ENCODE results near the gene WDR83. TPM values are rescaled to one million over a fixed set of nuclear protein-coding genes. Genes with fewer than 3 reads are reported as not detected.

The WDR83 gene
- total RNA-seq, 1 donor from 2014 or later: 11.0 TPM

DNA sequence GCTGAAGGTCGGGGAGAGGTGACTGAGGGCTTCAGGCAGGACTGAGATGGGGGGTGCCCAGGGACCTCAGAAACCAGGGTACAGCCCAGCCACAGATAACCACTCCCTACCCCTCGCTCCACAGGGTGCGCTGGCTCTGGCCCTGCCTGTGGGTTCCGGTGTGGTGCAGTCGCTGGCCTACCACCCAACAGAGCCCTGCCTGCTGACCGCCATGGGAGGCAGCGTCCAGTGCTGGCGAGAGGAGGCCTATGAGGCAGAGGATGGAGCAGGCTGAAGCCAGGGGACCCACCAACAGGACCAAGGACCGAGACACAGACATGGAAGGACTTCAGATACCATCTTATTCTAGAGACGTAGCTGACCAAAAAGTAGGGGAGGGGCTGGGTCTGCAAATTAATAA, 8.8 kb downstream of the WDR83 start:
- Histone ChIP-seq H3K36me3 (no peaks in the 10 kb centered on the region), H3K27me3 (no peaks in the 10 kb centered on the region), H3K4me1 (no peaks in the 10 kb centered on the region), H2AFZ (replicated peaks) (no peak overlapping the region), H3K9me3 (ENCODE audit: low read depth) (no peaks in the 10 kb centered on the region), H3K9ac (no peak overlapping the region), H3F3A (ENCODE audit: low read depth) (peaks cover 39% of the 10 kb centered on the region), H3K4me3 (no peak overlapping the region), H3K79me2 (ENCODE audit: low read depth) (peaks cover 14% of the 10 kb centered on the region), H3K27ac (no peak overlapping the region), H3K4me2 (no peak overlapping the region), H4K20me1 (ENCODE audit: low read depth) (peaks cover 6% of the 10 kb centered on the region)
- H3K27ac Mint-ChIP-seq: no peak overlapping the region
- H3K4me1 Mint-ChIP-seq: peaks cover 4% of the 10 kb centered on the region
- no peak overlapping the region for H3K4me3 Mint-ChIP-seq
- peaks cover 26% of the 10 kb centered on the region for H3K36me3 Mint-ChIP-seq
- DNase-seq (ENCODE audit: low spot score): no peak
- H3K27me3 Mint-ChIP-seq (ENCODE audit: insufficient read depth, low read depth): peaks cover 8% of the 10 kb centered on the region
- TF ChIP-seq EZH2 (IDR thresholded peaks at IDR 0.05) (no peak), EZH2phosphoT487 (IDR thresholded peaks at IDR 0.05) (no peak), CTCF (IDR thresholded peaks at IDR 0.05) (no peak)
- no peaks in the 10 kb centered on the region for H3K9me3 Mint-ChIP-seq

- Mint-ChIP-seq H3K9me3 (no peaks in the 10 kb centered on the region), H3K27ac (no peak overlapping the region), H3K36me3 (peaks cover 27% of the 10 kb centered on the region), H3K27me3 (ENCODE audit: insufficient read depth, low read depth) (peaks cover 9% of the 10 kb centered on the region), H3K4me3 (no peak overlapping the region), H3K4me1 (peaks cover 6% of the 10 kb centered on the region)
- Histone ChIP-seq H3K4me2 (no peak overlapping the region), H2AFZ (replicated peaks) (no peak overlapping the region), H3K36me3 (no peaks in the 10 kb centered on the region), H3K27ac (no peak overlapping the region), H3K79me2 (ENCODE audit: low read depth) (peaks cover 10% of the 10 kb centered on the region), H3K27me3 (no peaks in the 10 kb centered on the region), H3K9me3 (ENCODE audit: low read depth) (no peaks in the 10 kb centered on the region), H4K20me1 (ENCODE audit: low read depth) (peaks cover 6% of the 10 kb centered on the region), H3K4me3 (no peak overlapping the region), H3K9ac (no peak overlapping the region), H3F3A (ENCODE audit: low read depth) (peaks cover 42% of the 10 kb centered on the region), H3K4me1 (no peaks in the 10 kb centered on the region)
- TF ChIP-seq EZH2 (IDR thresholded peaks at IDR 0.05) (no peak), CTCF (IDR thresholded peaks at IDR 0.05) (no peak)
- DNase-seq (ENCODE audit: low spot score): no peak
Measured at GRCh38 chr19:12675940-12676339, 9.3 kb downstream of the WDR83 start.

- Mint-ChIP-seq H3K4me3 (peak overlapping the region; percentile 8), H3K27ac (no peak overlapping the region), H3K4me1 (peaks cover 9% of the 10 kb centered on the region), H3K9me3 (no peaks in the 10 kb centered on the region), H3K36me3 (peaks cover 30% of the 10 kb centered on the region), H3K27me3 (ENCODE audit: insufficient read depth, low read depth) (peaks cover 12% of the 10 kb centered on the region)
- H3K36me3 ChIP-seq: no peaks in the 10 kb centered on the region
- H4K20me1 ChIP-seq (ENCODE audit: low read depth): peaks cover 6% of the 10 kb centered on the region
- TF ChIP-seq EZH2 (IDR thresholded peaks at IDR 0.05): no peak
- TF ChIP-seq EZH2phosphoT487 (IDR thresholded peaks at IDR 0.05): no peak
- TF ChIP-seq CTCF (IDR thresholded peaks at IDR 0.05): peak; percentile 85
- peak; percentile 86 for DNase-seq (ENCODE audit: low spot score)
- no peaks in the 10 kb centered on the region for H3K4me1 ChIP-seq
- H3K4me3 ChIP-seq: no peak overlapping the region
- no peaks in the 10 kb centered on the region for H3K9me3 ChIP-seq (ENCODE audit: low read depth)
- no peak overlapping the region for H2AFZ ChIP-seq (replicated peaks)
- H3K27ac ChIP-seq: no peak overlapping the region
- H3K27me3 ChIP-seq: no peaks in the 10 kb centered on the region
- no peak overlapping the region for H3K4me2 ChIP-seq
- no peak overlapping the region for H3K9ac ChIP-seq
- peaks cover 43% of the 10 kb centered on the region for H3F3A ChIP-seq (ENCODE audit: low read depth)
- H3K79me2 ChIP-seq (ENCODE audit: low read depth): peaks cover 9% of the 10 kb centered on the region
Measured at GRCh38 chr19:12676384-12676792, 9.8 kb downstream of the WDR83 start.
